NCI-H69 (cell line): ENCODE data around the gene ADGRL1.
"Not testable (repeated sequence)": the region's sequence is repeated elsewhere in the genome, so short reads cannot be mapped to it uniquely, and the experiment has no call there.

ENCODE experiments used
- DNase-seq: peaks from one replicate; lab custom pipeline; 2025; lab: John Stamatoyannopoulos, UW

Gene ADGRL1

GRCh38 chr19:14218620-14219330, 12.8 kb upstream of the ADGRL1 start:
- no peak for DNase-seq

GRCh38 chr19:14217886-14218285, 11.9 kb upstream of the ADGRL1 start:
- not testable (repeated sequence) for DNase-seq

- DNase-seq = no peak
Measured at GRCh38 chr19:14214580-14214979, 8.6 kb upstream of the ADGRL1 start.

- not testable (repeated sequence) for DNase-seq
Measured at GRCh38 chr19:14210182-14210581, 4.2 kb upstream of the ADGRL1 start.

GRCh38 chr19:14209401-14209800, 3.4 kb upstream of the ADGRL1 start:
- peak; percentile 33 for DNase-seq

GRCh38 chr19:14208496-14208895, 2.5 kb upstream of the ADGRL1 start:
- not testable (repeated sequence) for DNase-seq

GRCh38 chr19:14207796-14208195, 1.8 kb upstream of the ADGRL1 start:
- not testable (repeated sequence) for DNase-seq

GRCh38 chr19:14206737-14207726, 1.1 kb upstream of the ADGRL1 start:
- DNase-seq = peak; percentile 98

GRCh38 chr19:14206308-14206707, 339 bp upstream of the ADGRL1 start:
- DNase-seq = peak; percentile 68

- DNase-seq = peak; percentile 50
Measured at GRCh38 chr19:14204676-14205451, 1.1 kb downstream of the ADGRL1 start.

GRCh38 chr19:14204219-14204618, 1.8 kb downstream of the ADGRL1 start:
- not testable (repeated sequence) for DNase-seq

GRCh38 chr19:14203788-14204187, 2.2 kb downstream of the ADGRL1 start:
- DNase-seq = not testable (repeated sequence)

GRCh38 chr19:14203177-14203576, 2.8 kb downstream of the ADGRL1 start:
- no peak for DNase-seq

GRCh38 chr19:14201481-14201880, 4.5 kb downstream of the ADGRL1 start:
- DNase-seq = not testable (repeated sequence)

GRCh38 chr19:14200147-14200841, 5.7 kb downstream of the ADGRL1 start:
- DNase-seq = peak; percentile 57

- peak; percentile 38 for DNase-seq
Measured at GRCh38 chr19:14198384-14199376, 7.3 kb downstream of the ADGRL1 start.

GRCh38 chr19:14197882-14198281, 8.1 kb downstream of the ADGRL1 start:
- DNase-seq = no peak

GRCh38 chr19:14197288-14197687, 8.7 kb downstream of the ADGRL1 start:
- not testable (repeated sequence) for DNase-seq

GRCh38 chr19:14196105-14196504, 9.9 kb downstream of the ADGRL1 start:
- DNase-seq = peak; percentile 57

- not testable (repeated sequence) for DNase-seq
Measured at GRCh38 chr19:14195216-14195615, 10.8 kb downstream of the ADGRL1 start.
